Amniotic epithelial cell (primary cell): ENCODE measurements around the gene AMZ2.
"Not testable (repeated sequence)": the region's sequence is repeated elsewhere in the genome, so short reads cannot be mapped to it uniquely, and the experiment has no call there.

Experiments used
- DNase-seq: peaks from one replicate; pipeline ENCODE4 v3.0.0-alpha.2; 2010; ENCODE audit warnings: low read depth

The AMZ2 gene

GRCh38 chr17:68247445-68248198 is at the start of gene AMZ2:
Gene AMZ2 (plus strand): TSS chr17:68248043. CDS start chr17:68250188, 2,145 bp downstream.
- peak; percentile 86 for DNase-seq

- DNase-seq = no peak
Observed at GRCh38 chr17:68198931-68199836, 48.7 kb upstream of the AMZ2 start.

GRCh38 chr17:68199837-68200688 is 47.8 kb upstream of the AMZ2 start:
- DNase-seq = no peak

GRCh38 chr17:68200689-68201417 is 47.0 kb upstream of the AMZ2 start:
- DNase-seq = peak; percentile 47

GRCh38 chr17:68201418-68201771 is 46.4 kb upstream of the AMZ2 start:
- not testable (repeated sequence) for DNase-seq

GRCh38 chr17:68202321-68202720 is 45.5 kb upstream of the AMZ2 start:
- not testable (repeated sequence) for DNase-seq

- no peak for DNase-seq
Observed at GRCh38 chr17:68204736-68205135, 43.1 kb upstream of the AMZ2 start.

GRCh38 chr17:68205251-68205807 is 42.5 kb upstream of the AMZ2 start:
- peak; percentile 73 for DNase-seq

- DNase-seq = no peak
Observed at GRCh38 chr17:68205808-68206720, 41.8 kb upstream of the AMZ2 start.

- no peak for DNase-seq
Observed at GRCh38 chr17:68207651-68208253, 40.1 kb upstream of the AMZ2 start.

GRCh38 chr17:68208651-68209050 is 39.2 kb upstream of the AMZ2 start:
- not testable (repeated sequence) for DNase-seq

- DNase-seq = not testable (repeated sequence)
Observed at GRCh38 chr17:68209191-68209900, 38.5 kb upstream of the AMZ2 start.

GRCh38 chr17:68210570-68211315 is 37.1 kb upstream of the AMZ2 start:
- no peak for DNase-seq

GRCh38 chr17:68213428-68214411 is 34.1 kb upstream of the AMZ2 start:
- not testable (repeated sequence) for DNase-seq

- DNase-seq = not testable (repeated sequence)
Observed at GRCh38 chr17:68215453-68215852, 32.4 kb upstream of the AMZ2 start.

- DNase-seq = not testable (repeated sequence)
Observed at GRCh38 chr17:68219429-68219828, 28.4 kb upstream of the AMZ2 start.

GRCh38 chr17:68220186-68220585 is 27.7 kb upstream of the AMZ2 start:
- DNase-seq = not testable (repeated sequence)
